Hepatocyte (in vitro differentiated cells): Measurements from ENCODE around the gene EPHB2. TPM values are rescaled to one million over a fixed set of nuclear protein-coding genes. Genes with fewer than 3 reads are reported as not detected.

Experiments used
- DNase-seq: peaks from one replicate; pipeline ENCODE4 v3.0.0-alpha.2; 2016; ENCODE audit warnings: low spot score
- H2AFZ ChIP-seq: fragments of 200-600 bp; sonication (generic); 2 replicates; pipeline ENCODE4 v1.6.0; 2016; ENCODE audit warnings: antibody characterized with exemption, mild to moderate bottlenecking
- H3K27ac ChIP-seq: fragments of 200-600 bp; sonication (generic); 2 replicates; pipeline ENCODE4 v1.5.1; 2016; ENCODE audit warnings: mild to moderate bottlenecking
- H3K27me3 ChIP-seq: fragments of 200-600 bp; sonication (generic); 2 replicates; pipeline ENCODE4 v1.6.1; 2016
- H3K36me3 ChIP-seq: fragments of 200-600 bp; sonication (generic); replicated peaks from 2 replicates; pipeline ENCODE4 v1.5.1; 2016; ENCODE audit warnings: low read depth; ENCODE audit not compliant: insufficient read depth
- H3K4me1 ChIP-seq: fragments of 200-600 bp; sonication (generic); 2 replicates; pipeline ENCODE4 v1.5.1; 2016; ENCODE audit warnings: mild to moderate bottlenecking, moderate library complexity; ENCODE audit not compliant: insufficient read depth
- H3K4me2 ChIP-seq: fragments of 200-600 bp; sonication (generic); 2 replicates; pipeline ENCODE4 v1.6.0; 2016
- H3K4me3 ChIP-seq: fragments of 200-600 bp; sonication (generic); 2 replicates; pipeline ENCODE4 v1.5.1; 2016; ENCODE audit warnings: mild to moderate bottlenecking
- H3K79me2 ChIP-seq: fragments of 200-600 bp; sonication (generic); 2 replicates; pipeline ENCODE4 v1.6.0; 2017; ENCODE audit warnings: mild to moderate bottlenecking
- H3K9me2 ChIP-seq: fragments of 200-600 bp; sonication (generic); replicated peaks from 2 replicates; pipeline ENCODE4 v1.6.0; 2017; ENCODE audit warnings: mild to moderate bottlenecking; ENCODE audit not compliant: insufficient read depth
- H3K9me3 ChIP-seq: fragments of 200-600 bp; sonication (generic); 2 replicates; pipeline ENCODE4 v1.5.1; 2016; ENCODE audit warnings: low read depth, mild to moderate bottlenecking
- H4K20me1 ChIP-seq: fragments of 200-600 bp; sonication (generic); 2 replicates; pipeline ENCODE4 v1.6.0; 2016; ENCODE audit warnings: mild to moderate bottlenecking; ENCODE audit not compliant: insufficient read depth, poor library complexity, severe bottlenecking
- CTCF ChIP-seq: fragments of 200-600 bp; sonication (generic); IDR thresholded peaks from 2 replicates; pipeline ENCODE4 v1.5.1; 2016; ENCODE audit warnings: antibody characterized with exemption, mild to moderate bottlenecking; ENCODE audit not compliant: poor library complexity
- EZH2 ChIP-seq: fragments of 200-600 bp; sonication (generic); IDR thresholded peaks from 2 replicates; pipeline ENCODE4 v1.6.1; 2016; ENCODE audit warnings: antibody characterized with exemption, mild to moderate bottlenecking, borderline replicate concordance
- EZH2phosphoT487 ChIP-seq: fragments of 200-600 bp; sonication (generic); IDR thresholded peaks from one replicate; pipeline ENCODE4 v1.6.1; 2018; ENCODE audit warnings: antibody characterized with exemption, mild to moderate bottlenecking, low read depth, moderate library complexity; ENCODE audit not compliant: unreplicated experiment, severe bottlenecking
- WGBS: methylation state at CpG from one replicate; pipeline ENCODE4 v1.1.6; 2016; ENCODE audit warnings: low lambda C conversion rate; ENCODE audit errors: missing lambda C conversion rate; 5-methylcytosine and 5-hydroxymethylcytosine counted together
- polyA plus RNA-seq: library from polyadenylated mRNA; unstranded; fragments of >200 nt; fragmentation: Nextera tagmentation; extraction: Ambion mirVana; gene quantifications from 2 replicates; pipeline ENCODE4 v1.2.1, GENCODE V29; 2016
- total RNA-seq: library from RNA; depleted of rRNA; stranded (reverse); fragments of >200 nt; gene quantifications from 2 replicates; pipeline ENCODE4 v1.2.3, GENCODE V29; 2014

Gene EPHB2
- total and polyA plus RNA-seq, 2 experiments from 2014 or later: 17.2 to 18.3 TPM

GRCh38 chr1:22866868-22867267 lies 156.2 kb downstream of the EPHB2 start:
- Histone ChIP-seq H4K20me1 (no peaks in the 10 kb centered on the region), H3K36me3 (no peaks in the 10 kb centered on the region), H3K4me1 (peaks cover 3% of the 10 kb centered on the region), H3K27ac (no peak overlapping the region), H3K9me3 (no peaks in the 10 kb centered on the region), H3K4me2 (no peak overlapping the region), H3K4me3 (no peak overlapping the region), H3K27me3 (no peaks in the 10 kb centered on the region), H3K9me2 (no peaks in the 10 kb centered on the region), H3K79me2 (no peaks in the 10 kb centered on the region), H2AFZ (no peak overlapping the region)
- 97% methylated on average over 5 of the region's 5 CpGs for WGBS
- TF ChIP-seq CTCF (no peak), EZH2 (no peak), EZH2phosphoT487 (no peak)
- no peak for DNase-seq

- TF ChIP-seq EZH2: no peak
- TF ChIP-seq EZH2phosphoT487: no peak
- no peak overlapping the region for H3K4me3 ChIP-seq
- H3K79me2 ChIP-seq: no peaks in the 10 kb centered on the region
- H4K20me1 ChIP-seq: no peaks in the 10 kb centered on the region
- H3K36me3 ChIP-seq: no peaks in the 10 kb centered on the region
- peaks cover 3% of the 10 kb centered on the region for H3K4me1 ChIP-seq
- H3K9me3 ChIP-seq: no peaks in the 10 kb centered on the region
- 100% methylated on average over 3 of the region's 3 CpGs for WGBS
- DNase-seq: no peak
- H2AFZ ChIP-seq: no peak overlapping the region
- no peak overlapping the region for H3K27ac ChIP-seq
- H3K9me2 ChIP-seq: no peaks in the 10 kb centered on the region
- no peaks in the 10 kb centered on the region for H3K27me3 ChIP-seq
- H3K4me2 ChIP-seq: no peak overlapping the region
Measured at GRCh38 chr1:22868331-22868730, 157.7 kb downstream of the EPHB2 start.

- H3K4me3 ChIP-seq: no peak overlapping the region
- H3K4me1 ChIP-seq: peaks cover 3% of the 10 kb centered on the region
- no peak for TF ChIP-seq EZH2phosphoT487
- TF ChIP-seq CTCF: no peak
- no peak for TF ChIP-seq EZH2
- WGBS: 100% methylated on average over 1 of the region's 1 CpG
- no peaks in the 10 kb centered on the region for H3K27me3 ChIP-seq
- H3K4me2 ChIP-seq: no peak overlapping the region
- H3K9me2 ChIP-seq: no peaks in the 10 kb centered on the region
- H3K9me3 ChIP-seq: no peaks in the 10 kb centered on the region
- no peaks in the 10 kb centered on the region for H4K20me1 ChIP-seq
- no peak overlapping the region for H3K27ac ChIP-seq
- no peaks in the 10 kb centered on the region for H3K79me2 ChIP-seq
- no peak overlapping the region for H2AFZ ChIP-seq
- DNase-seq: no peak
- no peaks in the 10 kb centered on the region for H3K36me3 ChIP-seq
Measured at GRCh38 chr1:22869325-22869724, 158.7 kb downstream of the EPHB2 start.

GRCh38 chr1:22870201-22870871 lies 159.7 kb downstream of the EPHB2 start:
- Histone ChIP-seq H3K4me2 (no peak overlapping the region), H3K4me3 (no peak overlapping the region), H3K27me3 (no peaks in the 10 kb centered on the region), H3K9me2 (no peaks in the 10 kb centered on the region), H3K9me3 (no peaks in the 10 kb centered on the region), H3K27ac (no peak overlapping the region), H2AFZ (no peak overlapping the region), H3K4me1 (peaks cover 3% of the 10 kb centered on the region), H3K79me2 (no peaks in the 10 kb centered on the region), H4K20me1 (no peaks in the 10 kb centered on the region), H3K36me3 (no peaks in the 10 kb centered on the region)
- TF ChIP-seq EZH2 (no peak), EZH2phosphoT487 (no peak), CTCF (no peak)
- WGBS: 66% methylated on average over 15 of the region's 15 CpGs
- no peak for DNase-seq
